Activated gamma-delta T cell treated with anti-CD3 and anti-CD28 coated beads, Interleukin-2, amount 50 U/mL, for 16 hours (primary cell): Measurements from ENCODE around the gene IL17RD.
"Not testable (repeated sequence)": the region's sequence is repeated elsewhere in the genome, so short reads cannot be mapped to it uniquely, and the experiment has no call there.

Experiments
- DNase-seq: peaks from one replicate; pipeline ENCODE4 v3.0.0-alpha.2; 2020; ENCODE audit warnings: low read depth

Gene IL17RD

DNA sequence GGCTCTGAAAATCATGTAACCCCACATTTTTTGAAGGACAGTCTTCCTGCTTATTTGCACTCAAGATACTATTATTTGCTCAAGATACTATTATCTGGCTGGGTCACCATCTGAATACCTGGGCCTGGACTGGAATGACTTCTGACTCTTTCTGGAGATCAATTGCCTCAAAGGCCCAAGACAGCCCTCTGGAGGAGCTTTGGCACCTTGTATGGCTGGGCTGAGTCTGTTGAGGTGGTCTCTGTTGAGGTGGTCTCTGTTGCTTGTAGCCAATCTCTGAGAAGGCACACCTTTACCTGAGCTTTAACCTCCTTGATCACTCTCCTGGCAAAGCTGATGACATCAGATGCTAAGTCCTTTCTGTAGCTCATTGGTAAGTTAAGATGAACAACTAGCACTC is 71.7 kb downstream of the IL17RD start:
- DNase-seq = no peak

DNA sequence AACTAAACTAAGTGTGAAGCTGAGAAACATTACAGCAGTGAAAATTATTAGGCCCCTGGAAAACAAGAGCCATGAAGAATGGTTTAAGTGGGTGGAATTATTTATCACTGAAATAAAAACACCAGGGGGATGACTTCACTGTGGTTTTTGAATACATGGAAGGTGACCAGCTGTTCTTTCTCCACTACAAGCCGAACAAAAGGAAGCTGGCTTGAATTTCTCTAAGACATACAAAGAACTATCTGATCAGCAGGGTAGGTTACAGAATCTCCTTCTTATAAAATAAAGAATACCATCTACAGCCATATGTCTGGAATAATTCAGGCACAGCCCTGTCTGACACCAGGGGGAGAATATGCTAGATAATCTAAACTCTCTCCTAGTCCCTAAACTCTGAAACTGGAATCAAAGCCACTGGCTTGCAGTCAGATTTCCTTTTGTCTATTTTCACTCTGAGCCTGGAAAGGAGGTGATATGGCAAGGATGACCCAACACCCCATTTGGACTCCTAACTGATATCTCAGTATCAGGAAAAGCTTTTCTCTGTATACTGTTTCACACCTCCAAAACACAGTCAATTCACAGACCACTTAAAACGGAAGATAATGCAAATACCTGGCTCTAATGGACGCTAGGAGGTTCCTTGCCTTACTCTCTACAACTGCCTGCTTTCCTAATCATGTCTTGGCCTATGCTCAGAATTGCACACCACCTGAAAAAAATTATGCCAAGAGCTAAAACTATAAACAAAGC is 73.5 kb downstream of the IL17RD start:
- DNase-seq = no peak

DNA sequence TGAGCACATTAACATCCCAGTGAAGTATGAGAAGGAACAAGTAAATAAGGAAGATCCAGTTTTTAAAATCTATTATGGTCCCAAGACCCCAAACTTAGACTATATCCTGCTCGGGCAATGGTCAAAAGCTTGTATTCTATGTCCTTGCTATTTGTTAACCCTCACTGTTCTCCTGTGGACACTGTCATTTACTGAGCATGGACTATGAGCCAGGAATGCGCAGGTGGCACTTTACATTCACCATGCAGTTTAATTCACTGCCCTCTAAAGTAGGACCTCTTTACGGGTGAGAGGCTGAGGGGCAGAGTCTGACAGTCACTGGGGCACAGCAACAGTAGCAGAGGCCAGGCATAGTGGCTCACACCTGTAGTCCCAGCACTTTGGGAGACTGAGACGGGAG is 76.1 kb downstream of the IL17RD start:
- DNase-seq = no peak

DNA sequence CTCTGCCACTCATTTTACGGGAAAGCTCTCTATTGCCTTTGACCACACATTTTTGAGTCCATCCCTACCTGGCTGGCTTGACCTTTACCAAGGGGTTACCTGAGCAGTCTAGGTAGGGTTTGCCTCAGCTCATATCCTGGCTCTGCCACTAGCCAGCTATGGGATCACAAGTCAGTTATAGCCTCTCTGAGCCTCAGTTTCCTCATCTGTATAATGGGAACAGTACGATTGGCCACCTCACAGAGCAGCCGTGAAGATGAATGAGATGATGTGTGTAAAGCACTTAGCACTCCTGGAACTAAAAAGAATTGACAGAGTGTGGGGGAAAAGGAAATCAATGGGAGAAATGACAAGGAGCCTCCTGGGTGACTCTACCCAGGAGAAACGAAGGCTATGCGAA is 76.7 kb downstream of the IL17RD start:
- DNase-seq = no peak

DNA sequence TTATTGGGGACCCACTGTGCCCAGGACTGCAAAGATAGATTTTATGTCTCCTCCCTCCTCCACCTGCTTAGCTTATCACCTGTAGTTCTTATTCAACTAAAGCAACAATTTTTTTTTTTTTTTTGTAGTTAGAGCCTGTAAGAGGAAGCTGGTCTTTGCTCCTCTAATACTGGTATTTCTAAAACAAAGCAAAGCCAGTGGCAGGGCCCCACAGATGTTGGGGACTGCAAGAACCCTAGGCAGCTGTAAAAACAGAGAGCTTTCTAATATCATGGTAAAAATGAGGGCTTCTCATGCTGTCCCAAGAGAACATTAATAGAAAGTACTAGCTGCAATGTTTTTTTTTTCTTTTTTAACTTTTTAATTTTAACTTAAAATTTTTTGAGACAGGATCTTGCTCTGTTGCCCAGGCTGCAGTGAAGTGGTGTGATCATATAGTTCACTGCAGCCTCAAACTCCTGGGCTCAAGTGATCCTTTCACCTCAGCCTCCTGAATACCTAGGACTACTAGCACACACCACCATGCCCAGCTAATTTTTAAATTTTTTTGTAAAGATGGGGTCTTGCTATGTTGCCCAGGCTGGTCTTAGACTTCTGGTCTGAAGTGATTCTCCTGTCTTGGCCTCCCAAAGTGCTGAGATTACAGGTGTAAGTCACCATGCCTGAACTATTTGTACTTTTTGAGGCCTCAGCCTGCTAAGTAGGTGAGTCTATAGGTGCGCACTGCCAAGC is 77.6 kb downstream of the IL17RD start:
- no peak for DNase-seq

DNA sequence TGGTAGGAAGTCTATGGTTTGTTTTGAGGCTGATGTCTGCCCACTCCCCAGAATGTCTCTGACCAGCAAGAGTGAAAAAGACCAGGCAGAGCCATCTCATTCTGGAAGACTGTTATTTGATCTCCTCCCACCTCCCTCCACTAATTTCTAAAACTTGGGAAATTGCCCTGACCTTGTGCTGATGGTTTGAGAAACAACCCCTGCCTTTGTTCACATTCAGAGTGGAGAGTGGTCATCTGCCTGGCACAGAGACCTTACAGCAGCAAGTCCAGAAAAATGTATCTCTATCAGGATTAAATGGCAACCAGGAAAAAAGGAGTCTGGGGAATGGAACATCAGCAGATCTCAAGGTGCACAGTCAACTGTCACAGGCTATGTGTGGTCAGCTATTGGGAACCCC is 79.0 kb downstream of the IL17RD start:
- DNase-seq = no peak

DNA sequence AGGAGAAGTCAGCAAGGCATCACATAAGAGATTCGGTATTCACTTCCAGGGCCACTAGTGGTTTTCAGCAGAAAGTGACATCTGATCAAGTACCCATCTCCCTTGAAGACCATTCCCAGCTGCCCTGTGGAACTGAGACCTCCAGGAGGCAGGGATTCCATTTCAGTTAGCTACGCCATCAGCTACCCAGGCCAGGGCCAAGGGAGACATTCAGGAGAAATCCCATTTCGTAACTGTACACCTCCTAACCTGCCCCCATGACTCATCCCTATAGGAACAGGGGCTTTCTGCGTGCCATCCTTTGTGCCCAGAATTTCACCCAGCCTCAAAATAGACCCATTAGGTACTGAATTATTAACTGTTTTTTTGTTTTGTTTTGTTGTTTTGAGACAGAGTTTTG is 79.9 kb downstream of the IL17RD start:
- no peak for DNase-seq

DNA sequence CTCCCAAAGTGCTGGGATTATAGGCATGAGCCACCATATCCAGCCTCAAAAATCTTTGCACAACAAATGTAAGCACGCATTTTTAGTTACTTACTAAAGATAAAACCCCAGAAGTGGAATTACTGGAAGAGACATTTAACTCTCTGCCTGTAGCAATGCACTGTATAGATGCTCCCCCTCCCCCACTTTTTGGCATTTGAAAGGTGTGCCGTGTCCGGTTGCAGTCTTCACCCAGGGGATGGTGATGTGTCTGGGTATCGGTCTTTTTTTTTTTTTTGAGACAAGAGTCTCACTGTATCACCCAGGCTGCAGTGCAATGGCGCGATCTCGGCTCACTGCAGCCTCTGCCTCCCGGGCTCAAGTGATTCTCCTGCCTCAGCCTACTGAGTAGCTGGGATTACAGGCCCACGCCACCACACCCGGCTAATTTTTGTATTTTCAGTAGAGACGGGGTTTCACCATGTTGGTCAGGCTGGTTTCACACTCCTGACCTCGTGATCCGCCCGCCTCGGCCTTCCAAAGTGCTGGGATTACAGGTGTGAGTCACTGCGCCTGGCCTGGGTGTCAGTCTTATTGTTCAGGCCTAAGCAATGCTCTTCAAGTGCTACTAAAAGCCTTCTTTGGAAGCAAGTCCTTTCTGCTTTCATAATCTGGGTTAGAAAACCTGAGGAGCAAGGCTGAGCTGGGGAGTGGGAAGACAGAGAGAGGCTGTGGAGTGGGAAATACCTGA is 81.7 kb downstream of the IL17RD start:
- DNase-seq = not testable (repeated sequence)

DNA sequence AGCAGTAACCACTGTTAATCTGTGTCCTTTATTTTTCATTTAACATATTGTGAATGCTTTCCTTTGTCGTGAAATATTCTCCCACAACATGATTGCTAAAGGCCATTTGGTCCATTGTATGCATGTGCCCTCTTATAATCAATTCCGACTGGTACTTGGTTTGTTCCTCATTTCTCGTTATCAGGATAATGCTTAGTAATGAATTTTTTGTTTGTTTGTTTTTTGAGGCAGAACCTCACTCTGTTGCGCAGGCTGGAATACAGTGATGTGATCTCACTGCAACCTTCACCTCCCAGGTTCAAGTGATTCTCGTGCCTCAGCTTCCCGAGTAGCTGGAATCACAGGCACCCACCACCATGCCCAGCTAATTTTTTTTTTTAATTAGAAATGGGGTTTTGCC is 82.7 kb downstream of the IL17RD start:
- no peak for DNase-seq

DNA sequence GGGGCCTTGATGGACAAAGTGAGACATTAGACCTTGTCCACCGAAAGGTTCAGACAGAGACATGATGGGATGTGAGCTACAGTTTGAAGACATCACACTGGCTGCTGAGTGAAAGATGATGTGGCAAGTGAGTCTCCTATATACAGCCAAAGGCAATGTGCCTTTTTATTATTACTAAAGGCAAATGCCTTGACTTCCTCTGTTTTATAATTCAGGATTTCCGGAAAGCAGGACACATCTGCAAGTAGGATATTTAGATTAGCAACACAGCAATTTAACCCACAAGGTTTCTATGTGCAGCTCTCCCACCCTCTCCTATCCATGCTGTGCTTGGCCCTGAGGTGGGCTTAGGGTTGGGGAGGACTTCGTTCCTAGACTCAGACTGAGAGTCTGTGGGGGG is 84.0 kb downstream of the IL17RD start:
- no peak for DNase-seq

DNA sequence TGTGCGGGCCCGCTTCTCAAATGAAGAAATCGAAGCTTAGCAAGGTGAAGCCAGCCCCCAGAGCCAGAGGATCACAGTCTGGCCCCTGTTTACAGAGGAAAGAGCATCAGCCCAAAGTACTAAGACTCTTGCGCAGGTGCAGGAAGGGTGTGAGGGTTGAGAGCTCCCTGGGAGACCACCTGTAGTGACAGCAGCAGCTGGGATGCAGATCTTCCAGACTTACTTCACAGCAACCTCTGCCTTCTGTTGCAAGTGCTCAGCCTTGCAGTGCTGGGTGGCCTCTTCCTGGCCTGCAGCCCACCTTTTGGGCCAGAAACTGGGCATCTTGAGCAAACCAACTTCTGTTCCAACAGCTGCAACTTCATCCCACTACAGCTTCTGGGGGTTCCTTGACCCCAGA is 85.0 kb downstream of the IL17RD start:
- no peak for DNase-seq

DNA sequence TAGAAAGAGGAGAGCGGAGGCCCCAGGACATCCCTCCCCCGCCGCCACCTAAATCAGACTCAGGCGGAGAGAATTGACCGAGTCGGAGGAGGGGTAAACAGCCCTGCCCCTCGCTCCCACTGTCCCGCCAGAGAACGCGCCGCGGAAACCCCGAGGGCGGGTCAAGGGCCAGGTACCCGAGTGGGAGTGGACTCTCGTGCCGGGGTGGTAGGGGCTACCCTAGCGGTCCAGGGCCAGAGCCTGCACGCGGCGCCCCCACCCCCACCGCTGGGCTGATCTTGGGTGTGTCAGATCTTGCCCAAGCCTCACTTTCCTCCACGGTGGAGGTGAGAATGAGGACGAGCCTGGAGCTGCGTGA is 85.7 kb downstream of the IL17RD start:
- no peak for DNase-seq

DNA sequence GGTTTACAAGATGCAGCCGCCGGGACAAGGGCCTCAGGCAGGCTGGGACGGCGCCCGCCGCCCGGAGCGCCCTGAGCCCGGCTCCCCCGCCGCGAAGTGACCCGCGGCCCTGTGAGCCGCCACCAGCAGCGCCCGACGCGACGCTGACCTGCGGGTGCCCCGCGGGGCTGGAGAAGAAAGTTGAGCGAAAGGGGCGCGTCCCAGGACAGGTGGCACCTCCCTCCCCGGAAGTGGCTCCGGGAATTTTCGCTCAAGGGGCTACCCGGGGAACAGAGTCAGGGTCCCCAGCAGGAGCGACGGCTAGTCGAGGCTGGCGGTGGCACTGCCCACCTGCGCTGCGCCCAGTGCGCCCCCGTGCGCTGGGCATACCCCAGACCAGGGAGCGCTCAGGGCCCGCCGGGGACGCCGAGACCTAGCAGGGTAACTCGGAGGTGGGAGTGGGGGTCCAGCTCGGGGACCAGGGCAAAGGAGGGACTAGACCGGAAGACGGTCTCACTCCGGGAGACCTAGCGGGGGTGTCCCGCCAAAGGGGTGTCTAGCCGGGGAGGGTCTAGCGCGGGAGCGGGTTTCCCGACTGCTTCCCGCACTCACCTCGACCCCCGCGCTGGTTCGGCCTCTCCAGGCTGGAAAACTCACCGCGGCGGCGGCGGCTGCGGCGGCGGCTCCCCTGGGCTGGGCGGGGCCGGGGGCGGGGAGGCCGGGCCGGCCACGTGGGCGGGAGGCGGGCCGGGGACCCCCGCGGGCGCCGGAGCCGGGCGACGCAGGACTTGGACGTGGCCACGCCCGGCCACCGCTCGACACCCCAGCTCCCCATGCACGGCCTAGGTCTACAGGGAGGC is 86.3 kb downstream of the IL17RD start:
- no peak for DNase-seq

DNA sequence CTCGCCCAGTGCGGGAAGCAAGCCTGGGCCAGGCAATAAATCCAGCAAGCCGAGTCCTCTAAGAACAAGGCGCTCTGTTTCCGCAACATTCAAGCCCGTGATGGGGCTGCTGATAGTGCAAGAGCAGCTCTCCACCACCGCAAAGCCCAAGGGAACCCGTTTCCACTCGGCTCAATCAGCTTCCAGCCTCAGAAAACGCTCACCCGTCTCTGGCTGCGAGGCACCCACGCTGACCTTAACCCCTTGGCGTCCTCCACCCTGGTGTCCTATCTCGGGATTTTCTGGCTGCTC is 86.9 kb downstream of the IL17RD start:
- no peak for DNase-seq

DNA sequence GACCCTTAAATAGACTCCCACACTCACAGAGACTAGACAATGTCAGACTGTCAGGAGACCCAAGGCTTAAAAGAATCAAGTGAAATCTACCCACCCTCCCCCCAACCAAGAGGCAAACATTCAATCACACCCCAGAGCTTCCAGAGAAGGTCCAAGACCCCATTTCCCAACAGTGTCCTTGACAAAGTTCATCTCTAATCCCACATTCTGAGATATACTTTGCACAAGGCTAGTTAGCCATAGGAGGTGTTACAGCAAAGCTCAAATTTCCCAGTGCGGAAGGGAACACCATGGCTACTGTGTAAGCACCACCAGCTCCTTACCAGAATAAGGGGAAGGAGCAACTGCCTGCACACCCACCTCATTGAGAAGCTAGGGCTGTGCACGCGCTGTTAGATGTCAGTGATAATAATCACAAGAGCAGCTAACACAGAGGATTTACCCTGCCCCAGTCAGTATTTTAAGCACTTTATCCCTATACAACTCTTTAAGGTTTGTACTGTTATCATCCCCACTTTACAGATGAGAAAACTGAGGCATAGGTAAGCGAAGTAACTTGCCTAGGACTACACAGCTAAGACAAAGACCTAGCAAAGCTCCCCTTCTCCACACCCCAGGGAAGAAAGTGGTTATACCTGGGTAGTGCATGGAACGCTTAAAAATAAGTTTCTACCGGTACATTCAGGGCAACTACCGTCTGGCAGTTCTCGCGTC is 87.4 kb downstream of the IL17RD start:
- no peak for DNase-seq

DNA sequence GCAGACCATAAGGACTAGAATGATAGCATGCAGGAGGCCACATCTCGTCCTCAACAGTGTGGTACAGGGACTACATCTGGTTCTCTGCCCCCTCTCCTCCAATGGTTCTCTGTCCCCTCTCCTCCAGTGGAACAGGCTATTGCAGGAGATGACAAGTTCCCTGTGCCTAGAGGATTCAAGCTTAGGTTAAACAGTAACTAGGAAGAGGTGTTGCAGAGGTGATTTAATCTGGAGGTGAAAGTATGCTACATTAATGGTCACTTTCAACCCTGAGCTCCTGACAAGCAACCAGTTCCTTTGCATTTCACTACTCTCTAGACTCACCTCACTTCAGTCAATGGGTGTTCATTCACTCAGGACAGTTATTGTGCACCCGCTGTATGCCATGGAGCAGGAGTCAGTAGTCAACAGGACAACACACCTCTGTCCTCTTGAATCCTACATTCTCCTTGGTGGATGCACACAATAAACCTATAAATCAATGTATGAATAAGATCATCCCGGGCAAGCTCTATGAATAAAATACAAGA is 88.7 kb downstream of the IL17RD start:
- no peak for DNase-seq

DNA sequence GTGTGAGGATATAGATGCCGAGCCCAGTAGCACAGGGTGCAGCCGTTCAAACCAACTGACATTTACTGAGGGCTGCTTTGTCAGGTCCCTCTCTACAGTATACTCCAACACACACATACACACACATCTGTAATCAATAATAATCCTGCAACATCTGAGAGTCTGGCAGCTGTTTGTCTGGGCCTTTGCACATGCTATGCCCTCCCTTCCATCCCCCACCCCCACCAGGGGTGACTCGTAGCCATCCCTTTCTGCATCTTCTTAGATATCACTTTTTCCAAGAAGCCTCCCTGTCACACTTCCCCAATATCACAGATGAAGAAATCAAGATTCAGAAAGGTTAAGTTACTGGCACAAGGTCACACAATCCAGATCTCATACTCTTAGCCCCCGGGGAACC is 91.0 kb downstream of the IL17RD start:
- no peak for DNase-seq

DNA sequence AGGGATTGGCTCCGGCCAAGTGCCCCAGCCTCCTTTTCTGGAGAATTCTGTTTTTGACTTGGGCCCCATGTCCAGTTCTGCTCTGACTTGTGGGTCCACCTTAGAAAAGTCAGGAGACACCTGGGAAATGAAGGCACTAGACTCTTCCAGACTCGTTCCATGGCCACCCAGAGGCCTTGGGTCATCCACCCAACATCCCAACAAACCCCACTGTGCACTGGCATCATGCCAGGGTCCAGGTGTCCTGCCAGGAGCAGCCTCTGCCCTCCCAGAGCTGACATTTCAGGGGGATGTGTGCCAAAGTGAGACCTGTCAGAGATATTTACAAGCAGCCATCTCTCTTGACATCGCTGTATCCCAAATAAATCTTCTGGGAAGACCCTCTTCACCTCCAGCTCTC is 91.5 kb downstream of the IL17RD start:
- DNase-seq = no peak

DNA sequence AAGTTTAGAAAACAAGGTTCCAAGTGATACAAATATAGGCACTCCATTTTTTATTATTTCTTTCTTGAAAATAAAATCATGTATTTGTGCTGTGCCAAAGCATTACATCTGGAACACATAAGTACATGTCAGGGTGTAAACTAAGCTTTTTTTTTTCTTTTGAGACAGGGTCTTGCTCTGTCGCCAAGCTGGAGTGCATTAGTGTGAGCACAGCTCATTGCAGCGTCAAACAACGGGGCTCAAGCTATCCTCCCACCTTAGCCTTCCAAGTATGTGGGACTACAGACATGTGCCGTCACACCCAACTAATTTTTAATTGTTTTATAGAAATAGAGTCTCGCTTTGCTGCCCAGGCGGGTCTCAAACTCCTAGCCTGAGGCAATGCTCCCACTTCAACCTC is 95.7 kb downstream of the IL17RD start:
- DNase-seq = no peak

DNA sequence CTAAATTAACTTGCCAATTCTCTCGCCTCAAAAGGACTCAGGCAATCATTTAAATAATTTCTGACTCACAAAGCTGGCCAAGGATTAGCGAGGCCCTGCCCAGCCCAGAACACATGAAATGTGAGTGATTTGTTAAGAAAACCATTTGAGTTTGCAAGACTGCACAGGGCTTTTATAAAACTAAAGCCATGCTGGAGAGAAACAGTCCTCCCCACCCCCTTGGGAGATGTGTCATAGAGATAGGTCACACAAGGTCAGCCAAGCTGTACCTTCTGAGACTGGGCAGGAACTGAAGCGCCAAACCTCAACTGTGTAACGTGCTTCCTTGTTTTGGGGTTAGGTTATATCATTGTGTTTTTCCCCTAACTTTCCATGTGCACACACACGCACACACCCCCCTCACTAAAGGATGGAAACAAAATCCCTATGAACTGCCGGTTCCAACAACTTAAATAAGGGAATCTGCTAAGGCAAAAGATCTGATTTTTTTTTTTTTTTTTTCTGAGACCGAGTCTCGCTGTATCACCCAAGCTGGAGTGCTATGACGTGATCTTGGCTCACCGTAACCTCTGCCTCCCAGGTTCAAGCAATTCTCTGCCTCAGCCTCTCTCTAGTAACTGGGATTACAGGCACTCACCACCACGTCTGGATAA is 96.6 kb downstream of the IL17RD start:
- DNase-seq = no peak

DNA sequence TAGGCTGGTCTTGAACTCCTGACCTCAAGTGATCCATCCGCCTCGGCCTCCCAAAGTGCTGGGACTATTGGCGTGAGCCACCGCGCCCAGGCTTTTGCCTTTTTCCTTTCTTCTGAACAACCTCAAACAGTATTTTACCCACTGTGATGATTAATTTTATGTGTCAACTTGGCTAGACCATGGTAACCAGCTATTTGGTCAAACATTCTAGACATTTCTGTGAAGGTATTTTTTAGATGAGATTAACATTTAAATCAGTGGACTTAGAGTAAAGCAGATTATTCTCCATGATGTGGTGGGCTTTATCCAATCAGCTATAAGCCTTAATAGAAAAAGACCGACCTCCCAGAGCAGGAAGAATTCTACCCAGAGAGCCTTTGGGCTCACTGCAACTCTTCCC is 98.7 kb downstream of the IL17RD start:
- DNase-seq = no peak
